NCI-H226 (cell line): Measurements from ENCODE around the gene SNED1.
"Not testable (repeated sequence)": the region's sequence is repeated elsewhere in the genome, so short reads cannot be mapped to it uniquely, and the experiment has no call there.

Source experiments
- DNase-seq: peaks from one replicate; pipeline ENCODE4 v3.0.0-alpha.2; 2015

Gene SNED1

DNA sequence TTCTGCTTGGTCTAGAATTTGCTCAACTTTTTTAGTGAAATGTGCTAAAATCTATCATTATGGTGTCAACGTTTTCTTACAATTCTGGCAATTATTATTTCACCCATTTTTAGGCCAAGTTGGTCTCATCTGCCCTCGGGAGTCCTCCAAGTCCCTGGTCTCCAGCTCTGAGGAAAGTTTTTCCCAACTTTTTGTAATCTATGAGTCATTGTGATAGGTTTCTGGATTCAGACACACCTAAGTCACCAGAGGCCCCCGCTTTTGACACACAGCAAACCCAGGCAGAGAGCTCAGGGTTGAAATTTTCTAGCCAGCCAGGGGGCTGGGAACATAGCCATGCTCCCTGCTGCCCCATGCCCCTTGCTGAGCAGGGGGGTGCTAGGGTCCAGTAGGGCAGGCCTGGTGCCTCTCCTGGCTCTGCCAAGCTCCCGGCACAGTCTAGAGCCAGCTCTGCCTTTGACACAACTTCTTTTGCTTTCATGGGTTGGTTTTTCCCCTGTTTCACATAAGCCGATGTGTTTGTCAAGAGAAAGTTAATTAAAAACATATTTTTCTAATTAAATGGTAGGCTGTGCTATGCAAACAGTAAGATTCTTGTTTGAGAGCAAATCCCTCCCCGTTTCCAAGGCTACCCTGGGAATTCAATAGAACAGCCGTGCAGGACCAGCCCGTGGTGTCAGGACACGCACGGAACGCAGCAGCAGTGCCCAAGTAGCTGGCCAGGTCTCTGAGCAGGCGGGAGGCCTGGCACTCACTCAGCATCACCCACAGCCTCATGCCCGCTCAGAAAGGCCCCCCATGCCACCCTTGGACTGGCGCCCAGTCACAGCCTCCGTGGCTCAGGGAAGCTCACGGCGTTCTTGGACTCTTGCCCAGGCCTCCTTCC, 25.5 kb upstream of the SNED1 start:
- DNase-seq, result no peak

DNA sequence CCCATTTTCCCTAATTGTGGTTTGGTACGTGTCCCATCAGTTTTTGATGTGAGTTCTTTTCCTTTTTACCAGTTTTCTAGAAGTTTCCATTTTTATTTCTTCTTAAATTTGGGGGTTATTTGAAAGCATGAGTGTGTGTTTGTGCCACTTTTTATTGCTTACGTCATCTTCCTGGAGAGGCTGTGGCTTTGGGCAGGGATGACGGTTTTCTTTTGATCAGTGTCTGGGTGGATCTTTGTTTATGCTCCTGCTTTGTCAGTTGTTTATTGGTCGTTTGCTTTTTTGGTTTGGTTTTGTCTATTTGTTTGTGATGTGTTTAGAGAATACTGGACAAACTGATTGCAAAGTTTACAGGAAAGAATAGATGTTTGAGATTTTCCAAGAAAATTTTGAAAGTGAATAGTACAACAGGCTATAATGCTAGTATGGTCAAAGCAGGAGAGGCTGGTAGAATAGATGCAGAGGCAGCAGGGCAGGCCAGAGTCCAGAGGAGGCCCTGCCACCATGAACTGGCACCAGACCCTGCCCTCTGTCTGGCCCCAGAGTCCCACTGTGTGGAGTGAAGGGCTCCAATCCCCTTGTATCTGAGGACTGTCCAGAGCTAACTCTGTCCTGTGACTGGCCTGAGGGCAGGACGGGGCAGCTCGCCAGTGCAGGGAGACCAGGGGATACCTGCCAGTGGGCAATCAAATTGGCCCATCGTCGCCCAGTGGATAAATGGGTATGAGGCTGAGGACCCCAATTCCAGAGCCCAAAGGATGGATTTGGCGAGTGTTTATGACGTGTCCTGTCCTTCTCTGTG, 23.4 kb upstream of the SNED1 start:
- DNase-seq, result no peak

DNA sequence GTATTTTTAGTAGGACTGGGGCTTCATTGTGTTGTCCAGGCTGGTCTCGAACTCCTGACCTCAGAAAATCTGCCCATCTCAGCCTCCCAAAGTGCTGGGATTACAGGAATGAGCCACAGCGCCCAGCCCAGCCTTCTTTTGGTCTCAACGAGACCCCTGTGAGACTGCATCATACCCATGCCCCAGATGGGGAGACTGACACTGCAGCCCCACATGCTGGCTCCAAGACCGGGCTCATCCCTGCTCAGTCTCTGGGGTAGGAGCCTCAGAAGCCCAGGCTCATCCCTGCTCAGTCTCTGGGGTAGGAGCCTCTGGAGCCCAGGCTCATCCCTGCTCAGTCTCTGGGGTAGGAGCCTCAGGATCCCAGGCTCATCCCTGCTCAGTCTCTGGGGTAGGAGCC, 22.5 kb upstream of the SNED1 start:
- DNase-seq, result not testable (repeated sequence)

DNA sequence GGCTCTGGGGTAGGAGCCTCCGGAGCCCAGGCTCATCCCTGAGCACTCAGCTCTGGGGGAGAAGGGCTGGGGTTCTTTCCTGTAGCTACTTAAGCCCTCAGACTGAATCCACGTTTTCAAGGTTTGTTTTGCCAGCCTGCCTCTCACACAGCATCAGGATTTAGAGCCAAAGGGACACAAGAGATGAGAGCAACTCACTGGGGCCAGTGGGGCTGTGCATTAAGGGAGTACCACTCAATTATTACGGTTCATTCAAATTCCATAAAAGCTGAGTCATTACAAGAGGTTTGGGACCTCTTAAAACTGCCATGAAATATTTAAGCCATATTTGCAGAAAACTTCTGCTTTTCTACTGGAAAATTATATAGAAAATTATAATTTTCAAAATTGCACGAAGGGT, 17.1 kb upstream of the SNED1 start:
- no peak for DNase-seq

DNA sequence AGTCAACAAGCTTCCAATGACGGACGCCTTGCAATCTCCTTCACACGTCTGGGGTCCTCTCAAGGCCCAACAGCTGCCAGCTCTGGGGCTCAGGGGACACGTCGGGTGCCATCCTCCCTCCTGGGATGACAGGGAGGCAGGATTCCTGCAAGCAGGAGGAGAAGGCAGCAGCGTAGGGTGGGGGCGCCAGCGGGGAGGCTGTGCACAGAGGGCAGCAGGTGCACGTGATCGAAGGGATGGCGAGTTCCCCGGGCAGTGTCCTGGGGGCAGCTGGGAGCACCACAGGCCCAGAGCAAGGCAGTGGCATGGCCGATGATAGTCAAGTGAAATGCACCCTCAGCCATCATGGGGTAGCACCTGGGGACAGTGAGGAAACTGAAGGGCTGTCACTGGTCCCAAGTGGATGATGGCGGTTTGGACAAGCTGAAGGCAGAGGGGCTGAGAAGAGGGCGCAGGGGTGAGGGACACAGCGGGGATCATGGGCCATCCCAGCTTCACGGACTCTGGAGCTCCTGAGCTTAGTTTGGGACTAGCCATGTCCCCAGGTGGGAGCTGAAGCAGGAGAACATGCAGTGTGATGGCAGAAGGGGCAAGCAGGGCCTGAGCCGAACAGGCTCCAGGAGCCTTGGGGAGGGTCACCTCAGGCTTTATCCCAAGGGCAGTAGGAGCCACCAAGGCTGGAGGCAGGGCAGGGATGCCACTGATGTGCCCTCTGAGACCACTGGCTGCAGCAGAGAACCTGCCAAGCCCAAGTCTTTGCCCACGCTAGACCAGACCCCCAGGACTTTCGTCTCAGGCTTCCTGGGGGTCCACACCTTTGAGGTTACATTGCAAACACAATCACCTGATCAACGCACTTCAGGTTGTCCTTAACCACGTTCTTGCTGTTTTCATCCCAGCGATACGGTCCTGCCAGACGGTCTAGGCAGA, 16.3 kb upstream of the SNED1 start:
- DNase-seq, result no peak

DNA sequence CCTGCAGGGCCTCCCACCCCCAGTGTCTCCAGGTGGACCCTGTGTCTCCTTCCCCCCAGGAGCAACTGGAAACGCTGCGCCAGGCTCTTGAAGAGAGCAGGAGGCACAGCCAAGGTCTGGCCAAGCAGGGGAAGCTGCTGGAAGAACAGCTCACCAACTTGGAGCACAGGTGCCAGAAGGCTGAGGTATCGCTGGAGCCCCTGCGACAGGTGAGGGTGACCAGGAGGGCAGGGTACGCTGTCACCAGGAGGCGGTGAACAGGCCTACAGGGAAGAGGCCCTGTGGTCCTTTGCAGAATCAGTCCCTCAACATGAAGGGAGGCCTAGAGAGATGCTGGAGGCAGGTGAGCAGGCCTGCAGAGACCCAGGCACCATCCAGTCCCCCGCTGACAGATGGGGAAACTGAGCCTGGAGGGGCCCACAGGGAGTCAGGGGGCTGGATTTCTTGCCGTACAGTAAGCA, 15.6 kb upstream of the SNED1 start:
- DNase-seq, result no peak

DNA sequence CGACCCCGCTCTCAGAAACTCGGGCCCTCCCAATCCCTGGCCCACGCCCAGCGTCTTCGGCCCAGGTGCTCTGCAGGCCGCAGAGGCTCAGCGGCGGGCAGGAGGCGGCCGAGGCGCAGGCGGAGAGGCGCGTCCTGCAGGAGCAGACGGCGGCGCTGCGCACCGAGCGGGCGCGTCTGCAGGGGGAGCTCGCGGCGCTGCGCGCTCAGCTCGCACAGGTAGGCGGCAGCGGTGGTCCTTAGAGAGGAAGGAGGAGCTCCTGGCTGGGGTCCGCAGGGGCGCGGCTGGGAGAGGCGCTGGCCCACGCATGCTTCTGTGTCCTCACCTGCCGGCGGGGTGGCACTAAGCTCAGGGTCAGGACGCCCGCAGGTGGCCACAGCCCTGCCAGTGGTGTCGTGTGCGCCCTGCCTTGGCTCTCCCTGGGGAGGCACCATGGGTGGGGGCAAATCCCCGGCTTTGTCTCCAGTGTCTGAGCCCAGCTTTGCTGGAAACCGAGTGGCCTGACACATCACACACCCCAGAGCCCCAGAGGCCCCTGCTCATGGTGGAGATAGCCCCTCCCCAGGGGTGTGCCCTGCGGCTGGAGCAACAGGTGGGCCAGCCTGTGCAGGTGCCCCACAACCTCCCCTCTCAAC, 14.9 kb upstream of the SNED1 start:
- DNase-seq, result peak; percentile 28

DNA sequence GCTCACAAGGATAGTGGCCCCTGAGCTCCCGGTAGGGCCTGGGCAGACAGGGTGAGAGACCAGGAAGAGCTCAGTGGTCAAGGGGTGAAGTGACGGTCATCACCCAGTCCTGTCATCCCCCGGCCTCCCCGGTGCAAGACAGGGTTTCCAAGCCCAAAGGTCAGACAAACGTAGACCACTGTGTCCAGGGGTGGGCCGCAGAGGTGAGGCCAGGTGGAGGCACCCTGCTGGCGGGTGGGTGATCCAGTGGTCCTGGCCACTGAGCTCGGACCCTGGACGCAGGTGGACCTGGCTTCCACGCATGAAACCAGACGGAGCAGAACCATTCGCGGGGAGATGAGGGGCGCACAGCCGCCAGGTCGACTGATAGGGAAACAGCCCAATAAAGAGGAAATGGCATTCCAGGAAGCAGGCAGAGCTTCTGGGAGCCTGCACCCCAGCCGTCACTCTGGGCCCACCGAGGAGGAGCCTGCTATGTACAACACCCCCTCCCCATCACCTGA, 14.4 kb upstream of the SNED1 start:
- DNase-seq, result no peak

DNA sequence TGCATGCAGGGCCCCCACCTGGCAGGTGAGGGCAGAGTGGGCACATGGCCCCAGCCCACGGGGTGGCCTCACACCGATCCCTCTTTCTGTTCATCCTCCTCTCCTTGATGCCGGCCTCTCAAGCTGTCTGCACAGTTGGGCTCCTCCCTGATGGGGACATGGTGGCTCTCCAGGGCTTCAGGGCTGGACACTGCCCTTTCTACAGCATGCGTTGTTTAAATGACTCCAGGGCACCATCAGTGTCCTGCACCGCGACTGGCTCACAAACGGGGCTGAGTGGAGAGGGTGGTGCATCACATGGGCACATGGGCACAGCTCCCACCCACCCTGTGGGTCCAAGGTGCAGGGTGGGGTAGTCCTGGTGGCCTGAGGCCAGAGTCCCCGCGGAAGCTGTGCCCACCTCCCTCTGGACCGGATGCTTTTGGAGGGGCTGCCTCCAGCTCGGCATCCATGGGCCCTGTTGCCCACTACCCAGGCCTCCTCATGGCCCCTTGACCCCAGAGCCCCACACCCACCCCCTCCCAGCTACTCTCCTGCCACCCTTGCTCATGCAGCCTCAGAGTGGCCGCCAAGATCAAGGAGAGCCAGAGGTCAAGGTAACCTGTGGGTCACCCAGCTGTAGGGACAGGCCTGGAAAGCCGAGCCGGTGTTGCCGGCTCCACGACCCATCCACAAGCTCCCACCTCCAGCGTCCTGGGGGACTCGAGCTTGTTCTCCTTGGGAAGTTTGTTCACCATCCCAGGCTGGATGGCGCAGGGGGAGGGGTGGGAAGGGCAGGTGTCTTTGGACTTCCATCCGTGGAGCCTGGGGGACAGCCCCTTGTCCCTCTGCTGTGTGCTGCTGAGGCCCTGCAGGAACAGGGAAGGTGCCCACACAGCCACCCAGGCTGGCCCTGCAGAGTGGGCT, 12.3 kb upstream of the SNED1 start:
- DNase-seq, result no peak

DNA sequence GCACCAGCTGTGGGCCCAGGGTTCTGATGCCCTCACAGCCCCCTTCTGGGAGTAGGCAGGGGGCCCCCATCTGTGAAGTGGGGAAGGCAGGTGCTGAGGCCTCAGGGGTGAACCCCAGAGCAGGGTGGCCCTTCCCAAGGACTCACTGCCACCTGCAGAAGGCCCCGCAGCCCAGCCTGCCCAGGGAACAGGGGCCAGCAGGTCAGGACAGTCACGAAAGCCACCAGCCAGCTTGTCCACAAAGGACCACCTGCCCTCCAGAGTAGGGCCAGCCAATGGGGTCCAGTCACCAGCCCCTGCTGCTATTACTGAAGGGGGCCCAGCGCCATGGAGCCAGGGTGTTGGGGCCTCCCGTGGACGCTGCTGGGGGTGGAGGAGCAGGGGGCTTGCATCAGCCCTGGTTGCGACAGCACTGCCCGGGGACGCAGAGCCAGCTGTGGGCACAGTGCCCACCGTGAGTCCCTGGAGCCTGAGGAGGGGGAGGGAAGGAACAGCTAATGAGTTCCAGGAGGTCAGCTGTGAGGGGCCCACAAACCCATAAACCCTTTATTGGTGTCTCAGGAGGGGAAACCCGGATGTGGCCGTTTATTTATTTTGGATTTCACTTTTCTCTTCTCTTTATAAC, 11.5 kb upstream of the SNED1 start:
- no peak for DNase-seq

DNA sequence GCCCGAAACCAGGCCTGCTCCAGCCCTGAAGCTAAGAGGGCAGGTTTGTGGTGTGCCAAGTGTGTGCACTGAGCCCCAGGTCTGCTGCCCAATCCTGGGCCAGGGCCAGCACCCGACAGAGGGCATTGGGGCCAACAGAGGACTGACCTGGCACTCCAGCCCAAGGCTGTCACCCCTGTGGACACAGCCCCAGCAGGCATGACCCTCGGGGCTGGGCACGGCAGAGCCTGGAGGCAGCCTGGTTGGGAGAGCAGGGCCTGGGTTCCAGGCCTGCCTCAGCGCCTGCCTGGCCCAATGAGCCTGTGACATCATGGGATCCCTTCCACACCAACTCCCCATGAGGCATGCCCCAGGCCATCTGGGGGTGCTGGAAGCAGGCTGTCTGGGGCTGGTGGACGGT, 10.8 kb upstream of the SNED1 start:
- DNase-seq, result no peak

DNA sequence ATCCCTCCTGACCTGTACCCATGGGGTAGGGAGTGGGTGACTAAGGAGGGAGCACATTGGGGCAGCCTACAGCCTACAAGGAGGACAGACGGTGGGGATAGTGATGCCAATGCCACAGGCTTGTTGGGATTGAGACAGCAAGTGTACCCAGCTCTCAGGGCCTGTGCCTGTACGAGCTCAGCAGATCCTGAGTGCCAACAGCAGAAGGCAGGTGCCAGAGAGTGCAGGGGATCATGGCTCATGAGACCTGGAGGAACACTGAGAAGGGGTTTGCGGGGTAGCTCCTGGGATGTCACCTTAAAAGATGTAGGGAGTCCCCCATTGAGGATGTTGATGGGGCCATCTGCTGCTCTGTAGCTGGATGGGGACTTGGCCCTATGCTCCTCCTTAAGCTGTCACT, 10.3 kb upstream of the SNED1 start:
- no peak for DNase-seq

DNA sequence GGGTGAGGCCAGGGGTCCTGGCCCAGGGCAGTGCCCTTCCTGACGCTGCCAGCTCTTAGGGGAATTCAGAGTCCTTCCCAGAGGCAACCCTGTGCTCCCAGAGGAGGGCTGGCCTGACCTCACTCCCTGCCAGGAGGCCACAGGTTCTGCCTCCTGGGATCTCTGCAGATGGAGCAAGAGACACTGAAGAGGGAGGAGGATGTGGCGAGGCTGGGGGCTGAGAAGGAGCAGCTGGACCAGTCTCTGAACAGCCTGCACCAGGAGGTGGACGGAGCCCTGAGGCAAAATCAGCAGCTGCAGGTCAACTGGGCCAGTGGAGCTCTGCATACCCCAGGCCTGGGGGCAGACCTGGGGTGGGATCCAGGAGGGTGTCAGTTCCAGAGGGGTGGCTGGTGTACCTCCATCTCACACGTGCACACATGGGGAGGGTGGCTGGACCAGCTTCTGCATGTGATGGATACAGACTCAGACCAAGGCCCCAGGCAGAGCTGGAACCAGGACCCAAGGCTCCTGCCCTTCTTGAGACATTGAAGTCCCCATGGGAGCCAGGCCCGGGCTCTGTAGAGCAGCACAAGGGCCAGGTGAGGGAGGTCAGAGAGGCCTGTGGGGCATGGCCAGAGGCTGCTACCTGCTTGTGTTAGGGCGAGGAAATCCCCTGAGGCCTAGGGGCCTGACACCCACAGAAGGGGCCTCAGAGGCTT, 9.7 kb upstream of the SNED1 start:
- no peak for DNase-seq

DNA sequence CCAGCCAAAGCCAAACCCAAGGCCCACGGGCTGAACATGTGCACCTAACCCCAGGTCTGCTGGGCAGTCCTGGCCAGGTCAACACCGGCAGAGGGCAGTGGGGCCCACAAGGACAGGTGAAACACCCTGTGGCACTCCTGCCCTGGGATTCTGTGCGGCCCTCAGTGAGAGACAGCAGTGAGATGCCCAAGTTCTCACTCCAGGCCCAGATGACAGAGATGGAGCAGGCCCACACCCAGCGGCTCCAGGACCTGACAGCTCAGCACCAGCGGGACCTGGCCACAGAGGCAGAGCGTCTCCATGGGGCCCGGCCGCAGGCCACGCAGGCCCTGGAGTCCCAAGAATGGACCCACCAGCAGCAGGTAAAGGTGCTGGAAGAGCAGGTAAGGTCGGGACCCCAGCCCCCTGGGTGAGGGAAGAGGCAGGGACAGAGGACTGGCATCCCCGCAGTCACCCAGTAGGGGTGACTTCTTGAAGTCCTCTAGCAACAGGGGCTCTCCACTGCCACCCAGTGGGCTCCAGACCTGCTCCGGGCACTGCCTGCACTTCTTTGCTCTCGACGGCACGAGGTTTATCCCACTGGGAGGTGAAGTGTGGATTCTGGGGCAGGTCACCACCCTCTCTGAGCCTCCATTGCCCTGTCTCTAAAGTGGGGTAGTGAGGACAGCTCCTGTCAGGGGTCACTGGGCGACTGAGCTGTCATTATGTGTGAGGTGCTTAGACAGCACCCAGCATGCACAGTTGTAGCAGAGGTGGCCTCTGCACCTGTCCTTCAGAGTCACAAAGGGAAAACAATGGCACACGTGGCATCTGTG, 8.8 kb upstream of the SNED1 start:
- peak; percentile 29 for DNase-seq

DNA sequence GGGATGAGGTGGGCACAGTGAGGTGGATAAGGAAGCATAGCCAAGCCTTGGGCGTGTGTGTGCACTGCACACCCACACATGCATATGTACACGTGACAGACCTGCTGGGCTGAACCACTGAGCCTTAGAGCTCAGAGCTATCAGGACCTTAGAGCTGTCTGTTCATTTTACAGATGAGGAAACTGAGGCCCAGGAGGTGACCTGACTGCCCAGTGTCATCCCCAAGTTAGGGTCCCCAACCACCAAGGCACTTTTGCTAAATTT, 8.2 kb upstream of the SNED1 start:
- DNase-seq, result no peak

DNA sequence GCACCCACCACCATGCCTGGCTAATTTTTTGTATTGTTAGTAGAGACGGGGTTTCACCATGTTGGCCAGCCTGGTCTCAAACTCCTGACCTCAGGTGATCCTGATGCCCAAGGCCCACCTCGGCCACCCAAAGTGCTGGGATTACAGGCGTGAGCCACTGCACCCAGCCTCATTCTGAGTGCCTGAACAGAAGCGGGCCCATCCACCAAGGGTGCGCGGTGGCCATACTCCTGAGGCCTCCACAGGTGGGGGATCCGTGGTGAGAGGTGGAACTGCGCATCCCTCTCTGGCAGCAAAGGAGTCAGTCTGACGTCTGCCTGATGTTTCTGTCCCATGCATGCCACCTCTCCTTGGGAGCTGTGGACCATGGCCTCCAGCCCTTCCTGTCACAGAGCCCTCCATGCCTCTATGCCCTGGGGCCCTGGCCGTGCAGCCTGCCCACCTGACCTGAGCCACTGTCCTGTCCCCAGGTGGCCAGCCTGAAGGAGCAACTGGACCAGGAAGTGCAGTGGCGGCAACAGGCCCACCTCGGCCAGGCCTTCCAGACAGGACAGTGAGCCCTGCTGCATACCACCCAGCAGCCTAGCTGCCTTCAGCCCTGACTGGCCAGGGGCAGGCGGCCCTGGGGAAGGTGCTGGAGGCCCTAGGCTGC, 7.6 kb upstream of the SNED1 start:
- DNase-seq, result no peak

DNA sequence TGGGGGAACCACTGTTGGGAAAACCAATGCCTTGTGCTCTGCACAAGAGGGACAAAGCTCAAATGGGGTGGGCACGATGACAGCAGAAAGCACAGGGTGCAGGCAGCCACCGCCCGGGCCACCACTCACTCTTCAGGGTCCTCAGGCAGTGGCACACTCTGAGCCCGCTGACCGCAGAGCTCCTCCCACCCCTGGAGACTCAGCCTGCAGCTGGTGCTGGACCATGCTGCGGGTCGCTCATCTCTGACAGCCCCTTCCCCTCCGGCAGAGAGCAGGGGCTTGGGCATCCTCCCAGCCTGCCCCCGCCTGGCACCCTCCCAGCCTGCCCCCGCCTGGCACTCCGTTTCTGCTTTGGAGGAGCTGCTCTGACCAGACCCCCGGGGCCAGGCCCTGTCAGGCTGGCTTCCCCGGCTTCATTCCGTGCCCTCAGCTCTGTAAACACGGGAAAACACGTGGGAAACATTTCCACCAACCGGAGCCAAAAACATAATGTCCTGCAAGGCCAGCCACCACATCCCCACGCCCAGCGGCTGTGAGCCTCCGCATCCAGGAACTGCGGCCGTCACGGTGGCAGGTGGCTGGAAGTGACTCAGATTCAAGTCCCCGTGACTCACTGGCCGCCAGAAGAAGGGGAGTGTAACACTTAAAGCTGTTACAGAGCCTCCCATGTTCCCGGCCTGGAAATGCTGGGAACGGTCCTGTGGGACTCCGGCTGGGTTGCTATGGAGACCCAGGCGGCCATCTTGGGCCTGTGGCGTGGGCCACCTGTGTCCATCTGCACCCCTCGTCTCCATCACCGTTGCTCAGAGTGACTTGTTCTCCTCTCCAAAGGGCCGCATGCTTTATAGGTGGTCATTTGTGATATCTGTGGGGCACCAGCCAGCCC, 6.8 kb upstream of the SNED1 start:
- DNase-seq, result no peak
